Type B pancreatic cell (in vitro differentiated cells): ENCODE data around the gene YTHDC2. TPM values are rescaled to one million over a fixed set of nuclear protein-coding genes. Genes with fewer than 3 reads are reported as not detected.
A peak's percentile ranks its signal among the peaks of the same experiment; 100 is the strongest.

Experiments used
- DNase-seq: peaks from one replicate; pipeline ENCODE4 v3.0.0; 2021; ENCODE audit warnings: mixed read lengths; ENCODE audit not compliant: unreplicated experiment; ENCODE audit errors: extremely low spot score
- H3K27ac Mint-ChIP-seq: 2 replicates; pipeline ENCODE4 v1.8.0; 2021; ENCODE audit warnings: mild to moderate bottlenecking, mixed read lengths
- H3K27me3 Mint-ChIP-seq: 2 replicates; pipeline ENCODE4 v1.8.0; 2021; ENCODE audit warnings: mixed read lengths
- H3K36me3 Mint-ChIP-seq: 2 replicates; pipeline ENCODE4 v1.8.0; 2021; ENCODE audit warnings: mixed read lengths
- H3K4me1 Mint-ChIP-seq: one replicate; pipeline ENCODE4 v1.8.0; 2021; ENCODE audit warnings: mixed read lengths; ENCODE audit not compliant: unreplicated experiment
- H3K4me3 Mint-ChIP-seq: 2 replicates; pipeline ENCODE4 v1.8.0; 2021; ENCODE audit warnings: mild to moderate bottlenecking, mixed read lengths
- H3K9me3 Mint-ChIP-seq: 2 replicates; pipeline ENCODE4 v1.8.0; 2021; ENCODE audit warnings: mixed read lengths
- long read RNA-seq: library from polyadenylated mRNA; unstranded; transcript quantifications from one replicate; pipeline ENCODE4 v2.0.0, GENCODE V29; 2020
- total RNA-seq: library from RNA; stranded (reverse); gene quantifications from 2 replicates; pipeline ENCODE4 v1.2.1, GENCODE V29; 2021; ENCODE audit warnings: low replicate concordance
- TF ChIP-seq, protein P1 (sequence below): fragments of 200-600 bp; sonication (generic); conservative IDR thresholded peaks from 2 replicates; pipeline ENCODE4 v1.5.0; 2021; ENCODE audit warnings: antibody characterized with exemption, mild to moderate bottlenecking

The YTHDC2 gene
- 22.3 and 30.4 TPM in 2 replicates for total RNA-seq
- long read RNA-seq, partial matches to known transcripts: 11 of 16 reads
- long read RNA-seq, other reads (novel, unspliced or antisense): 5 of 16 reads

DNA sequence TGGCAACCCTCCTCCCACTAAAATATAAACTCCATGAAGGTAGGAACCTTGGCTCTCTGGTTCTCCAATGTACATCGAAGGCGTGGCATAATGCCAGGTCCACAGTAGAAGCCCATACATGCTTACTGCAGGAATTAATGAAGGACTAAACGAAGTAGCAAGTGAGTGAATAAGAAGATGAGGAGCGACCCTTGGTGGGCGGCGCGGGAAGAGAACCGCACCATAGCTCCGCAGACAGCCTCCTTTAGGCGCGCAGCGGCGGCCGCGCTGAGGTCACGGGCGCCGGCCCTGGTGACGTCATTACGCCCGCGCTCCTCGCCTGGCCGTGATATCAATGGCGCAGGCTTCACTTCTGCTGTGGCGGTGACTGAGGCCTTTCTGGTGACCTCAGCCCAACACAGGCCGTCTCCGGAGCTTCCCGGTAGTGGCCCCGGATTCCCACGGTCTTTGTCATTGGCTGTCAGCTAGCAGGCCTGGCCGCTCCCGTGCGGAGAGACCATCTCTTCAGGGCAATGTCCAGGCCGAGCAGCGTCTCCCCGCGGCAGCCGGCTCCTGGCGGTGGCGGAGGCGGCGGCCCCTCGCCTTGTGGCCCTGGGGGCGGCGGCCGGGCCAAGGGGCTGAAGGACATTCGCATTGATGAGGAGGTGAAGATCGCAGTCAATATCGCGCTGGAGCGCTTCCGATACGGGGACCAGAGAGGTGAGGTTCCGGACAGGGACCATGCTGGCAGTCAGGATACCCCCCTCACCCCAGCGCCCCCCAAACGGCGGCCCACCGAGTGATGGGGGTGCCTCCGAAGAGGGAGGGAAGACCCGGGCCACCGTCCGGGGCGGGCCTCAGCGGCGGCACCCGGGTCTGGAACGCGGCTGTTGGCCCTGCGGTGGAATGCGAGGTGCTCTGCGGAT lies at the start of gene YTHDC2:
TSS of gene YTHDC2 (plus strand) at position 311 of the 905 bp plus-strand sequence. CDS start at position 513, 202 bp downstream.
- Mint-ChIP-seq H3K9me3 (peaks cover 7% of the 10 kb centered on the region), H3K4me3 (peak within 1 kb of the TSS; percentile 91), H3K27ac (peak within 1 kb of the TSS; percentile 87), H3K4me1 (peaks cover 22% of the 10 kb centered on the region), H3K36me3 (peaks cover 10% of the 10 kb centered on the region), H3K27me3 (peaks cover 8% of the 10 kb centered on the region)
- DNase-seq: peak; percentile 92
- TF ChIP-seq, protein P1, sequence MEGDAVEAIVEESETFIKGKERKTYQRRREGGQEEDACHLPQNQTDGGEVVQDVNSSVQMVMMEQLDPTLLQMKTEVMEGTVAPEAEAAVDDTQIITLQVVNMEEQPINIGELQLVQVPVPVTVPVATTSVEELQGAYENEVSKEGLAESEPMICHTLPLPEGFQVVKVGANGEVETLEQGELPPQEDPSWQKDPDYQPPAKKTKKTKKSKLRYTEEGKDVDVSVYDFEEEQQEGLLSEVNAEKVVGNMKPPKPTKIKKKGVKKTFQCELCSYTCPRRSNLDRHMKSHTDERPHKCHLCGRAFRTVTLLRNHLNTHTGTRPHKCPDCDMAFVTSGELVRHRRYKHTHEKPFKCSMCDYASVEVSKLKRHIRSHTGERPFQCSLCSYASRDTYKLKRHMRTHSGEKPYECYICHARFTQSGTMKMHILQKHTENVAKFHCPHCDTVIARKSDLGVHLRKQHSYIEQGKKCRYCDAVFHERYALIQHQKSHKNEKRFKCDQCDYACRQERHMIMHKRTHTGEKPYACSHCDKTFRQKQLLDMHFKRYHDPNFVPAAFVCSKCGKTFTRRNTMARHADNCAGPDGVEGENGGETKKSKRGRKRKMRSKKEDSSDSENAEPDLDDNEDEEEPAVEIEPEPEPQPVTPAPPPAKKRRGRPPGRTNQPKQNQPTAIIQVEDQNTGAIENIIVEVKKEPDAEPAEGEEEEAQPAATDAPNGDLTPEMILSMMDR: peak; percentile 63

DNA sequence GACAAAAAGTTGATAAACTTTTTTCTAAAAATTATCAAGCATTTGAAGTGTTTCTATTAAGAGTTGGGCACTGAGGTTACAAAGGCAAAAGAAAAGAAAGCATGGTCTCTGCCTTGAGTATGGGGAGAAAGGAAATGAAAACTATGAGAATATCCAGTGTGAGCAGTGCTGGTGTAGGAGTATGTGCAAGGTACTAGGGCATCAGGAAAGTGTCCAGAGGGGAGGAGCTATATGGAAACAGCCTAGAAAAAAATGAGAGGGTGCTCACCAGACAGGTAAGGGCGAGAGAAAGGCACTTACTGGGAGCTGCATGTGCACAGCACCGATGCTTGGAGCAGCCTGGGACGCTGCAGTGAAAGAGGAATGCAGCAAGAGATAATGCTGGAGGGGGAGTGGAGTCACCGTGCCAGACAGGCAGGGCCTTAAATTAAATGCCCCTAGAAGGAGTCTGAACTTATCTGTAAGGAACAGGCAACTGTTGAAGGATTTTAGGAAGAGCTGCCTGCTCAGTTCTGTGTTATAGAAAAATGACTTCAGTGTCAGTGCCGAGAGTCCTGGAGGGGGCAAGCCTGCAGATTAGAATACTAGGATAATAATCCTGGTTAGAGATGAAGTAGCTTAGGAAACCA lies 39.3 kb upstream of the YTHDC2 start:
- Mint-ChIP-seq H3K27me3 (peaks cover 4% of the 10 kb centered on the region), H3K36me3 (no peaks in the 10 kb centered on the region)
- TF ChIP-seq, protein P1: no peak

DNA sequence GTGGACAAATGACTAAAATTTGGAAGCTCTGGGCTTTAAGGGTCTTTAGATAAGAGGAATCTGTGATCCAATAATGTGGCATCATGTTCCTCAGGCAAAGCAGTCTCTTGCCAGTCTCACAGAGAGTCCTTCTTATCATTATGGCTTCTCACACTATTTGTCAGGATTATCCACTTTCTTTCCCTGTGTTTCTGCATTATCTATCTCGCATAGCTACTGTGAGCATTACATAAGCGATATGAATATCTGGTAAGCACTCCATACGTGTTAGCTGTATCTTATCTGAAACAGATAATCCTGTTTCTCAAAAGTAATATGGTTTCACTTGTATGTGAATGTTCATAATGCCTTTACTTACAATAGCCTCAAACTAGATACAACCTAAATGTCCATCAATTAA lies 34.8 kb upstream of the YTHDC2 start:
- TF ChIP-seq, protein P1: no peak
- Mint-ChIP-seq H3K27ac (no peak overlapping the region), H3K9me3 (peaks cover 3% of the 10 kb centered on the region), H3K4me1 (no peaks in the 10 kb centered on the region), H3K36me3 (no peaks in the 10 kb centered on the region), H3K27me3 (peaks cover 4% of the 10 kb centered on the region), H3K4me3 (no peak overlapping the region)
- no peak for DNase-seq

More for the DNA sequence above, 39.3 kb upstream of the YTHDC2 start:
- Mint-ChIP-seq H3K4me3 (no peak overlapping the region), H3K9me3 (peaks cover 3% of the 10 kb centered on the region), H3K4me1 (no peaks in the 10 kb centered on the region), H3K27ac (no peak overlapping the region)
- no peak for DNase-seq

DNA sequence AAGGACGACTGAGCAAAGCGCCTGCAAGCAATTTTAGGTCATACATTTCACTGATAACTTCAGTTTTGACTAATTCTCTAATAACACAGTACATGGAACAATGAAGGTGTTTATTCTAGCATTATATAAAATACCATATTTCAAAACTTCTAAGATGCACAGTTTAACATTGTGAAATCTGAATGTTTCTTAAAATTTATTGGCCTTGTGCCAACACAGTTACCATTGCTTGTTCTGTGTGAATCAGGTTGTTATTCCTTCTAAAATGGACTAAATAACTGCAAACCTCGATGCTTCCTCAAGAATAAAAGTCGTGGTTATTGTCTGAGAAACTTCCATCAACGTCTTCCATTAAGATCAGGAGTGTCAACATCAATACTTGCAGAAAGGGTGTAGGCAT lies 33.3 kb upstream of the YTHDC2 start:
- peaks cover 3% of the 10 kb centered on the region for H3K27me3 Mint-ChIP-seq
- H3K4me1 Mint-ChIP-seq: no peaks in the 10 kb centered on the region
- peaks cover 3% of the 10 kb centered on the region for H3K9me3 Mint-ChIP-seq
- TF ChIP-seq, protein P1: no peak
- DNase-seq: no peak
- H3K36me3 Mint-ChIP-seq: no peaks in the 10 kb centered on the region
- H3K27ac Mint-ChIP-seq: no peak overlapping the region
- no peak overlapping the region for H3K4me3 Mint-ChIP-seq

DNA sequence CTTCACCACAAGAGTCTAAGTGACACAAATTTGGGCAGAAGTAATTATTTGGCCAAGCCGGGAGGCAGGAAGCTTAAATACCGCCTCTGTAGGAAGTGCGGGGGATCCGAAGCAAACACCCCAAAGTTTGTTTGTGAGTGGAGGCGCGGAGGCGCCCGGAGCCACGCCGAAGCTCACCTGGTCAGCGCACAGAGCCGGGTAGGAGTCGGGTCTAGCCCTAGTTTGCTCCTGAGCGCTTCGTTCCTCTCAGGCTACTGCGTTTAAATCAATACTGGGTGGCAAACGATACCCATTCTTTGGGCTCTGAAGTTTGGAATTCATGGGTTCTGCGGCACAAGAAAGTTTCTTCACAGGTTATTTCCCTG lies 26.1 kb upstream of the YTHDC2 start:
- Mint-ChIP-seq H3K27ac (peak overlapping the region; percentile 16), H3K36me3 (peaks cover 4% of the 10 kb centered on the region)

More for the DNA sequence above, 26.1 kb upstream of the YTHDC2 start:
- H3K27me3 Mint-ChIP-seq: peaks cover 45% of the 10 kb centered on the region
- peak overlapping the region; percentile 93 for H3K4me3 Mint-ChIP-seq
- DNase-seq: no peak
- no peaks in the 10 kb centered on the region for H3K4me1 Mint-ChIP-seq
- TF ChIP-seq, protein P1: peak; percentile 37
- H3K9me3 Mint-ChIP-seq: peaks cover 10% of the 10 kb centered on the region
